HG03575 (cell line): ENCODE data around the gene UBE2K.

Source experiments
- ATAC-seq: cut with Tn5 transposase; IDR thresholded peaks from one replicate; pipeline ENCODE4 v1.9.1; 2021; ENCODE audit not compliant: unreplicated experiment, insufficient number of reproducible peaks, low FRiP score; ENCODE audit errors: extremely low read depth

Gene UBE2K

DNA sequence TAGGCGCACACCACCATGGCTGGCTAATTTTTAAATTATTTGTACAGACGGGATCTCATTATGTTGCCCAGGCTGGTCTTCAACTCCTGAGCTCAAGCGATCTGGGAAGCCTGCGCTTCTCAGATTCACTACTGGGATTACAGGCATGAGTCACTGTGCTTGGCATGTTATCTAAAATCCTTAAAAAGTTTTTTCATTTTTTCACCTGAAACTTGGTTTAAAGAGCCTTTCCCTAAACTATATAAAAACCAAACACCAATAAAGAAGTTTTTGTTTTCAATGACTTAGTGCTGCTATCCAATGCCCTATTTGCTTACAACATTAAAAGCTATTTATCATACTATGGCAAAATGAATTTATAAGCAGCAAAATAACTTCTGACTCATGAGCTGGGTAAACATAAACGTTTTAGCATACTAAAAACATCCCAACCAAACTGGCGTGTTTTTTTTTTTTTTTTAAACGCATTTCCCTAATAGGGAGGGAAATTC, 127.8 kb downstream of the UBE2K start:
- no peak for ATAC-seq
